ENCODE data around the gene PNPLA3. TPM values are rescaled to one million over a fixed set of nuclear protein-coding genes. Genes with fewer than 3 reads are reported as not detected.

The PNPLA3 gene
- polyA plus RNA-seq, 1 experiment: 4.8 TPM

DNA sequence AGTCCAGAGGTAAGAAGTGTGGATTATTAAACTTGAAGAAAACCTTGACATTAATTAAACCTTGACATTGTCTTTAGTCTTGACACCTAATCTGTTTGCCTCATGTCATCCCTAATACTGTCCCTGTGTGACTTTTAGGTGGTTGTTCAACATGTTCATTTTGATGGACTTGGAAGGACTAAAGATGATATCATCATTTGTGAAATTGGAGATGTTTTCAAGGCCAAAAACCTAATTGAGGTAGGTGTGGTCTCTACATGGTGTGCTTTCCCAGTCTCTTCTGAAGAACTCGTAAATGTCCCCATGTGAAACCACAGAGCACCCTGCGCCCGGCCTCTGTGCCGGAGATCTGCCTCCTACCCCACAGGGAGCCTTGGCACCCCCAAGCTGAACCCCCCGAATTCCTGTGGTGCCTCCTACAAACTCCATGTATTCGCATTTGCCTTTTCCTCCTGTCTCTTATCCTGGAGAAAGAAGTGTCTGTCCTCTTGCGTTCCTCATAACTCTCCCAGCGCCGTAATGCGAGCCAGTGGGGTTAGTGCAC, 40.8 kb downstream of the PNPLA3 start:
- H3K27me3 ChIP-seq (ENCODE audit: control insufficient read depth, insufficient read depth, low read length): no peaks in the 10 kb centered on the region
- peaks cover 18% of the 10 kb centered on the region for H3K36me3 ChIP-seq (ENCODE audit: control insufficient read depth, insufficient read depth, low read length)
- POLR2A ChIA-PET: no interaction called here
- DNase-seq (ENCODE audit: low read depth): no peak
- H3K4me3 ChIP-seq (ENCODE audit: low read depth, low read length): no peak overlapping the region
- CTCF ChIA-PET: interaction anchor here (1.5 kb wide), 1 partner anchor 18 kb away, joined by 4 read pairs; no protein-coding TSS in a partner anchor
- TF ChIP-seq, protein P1, sequence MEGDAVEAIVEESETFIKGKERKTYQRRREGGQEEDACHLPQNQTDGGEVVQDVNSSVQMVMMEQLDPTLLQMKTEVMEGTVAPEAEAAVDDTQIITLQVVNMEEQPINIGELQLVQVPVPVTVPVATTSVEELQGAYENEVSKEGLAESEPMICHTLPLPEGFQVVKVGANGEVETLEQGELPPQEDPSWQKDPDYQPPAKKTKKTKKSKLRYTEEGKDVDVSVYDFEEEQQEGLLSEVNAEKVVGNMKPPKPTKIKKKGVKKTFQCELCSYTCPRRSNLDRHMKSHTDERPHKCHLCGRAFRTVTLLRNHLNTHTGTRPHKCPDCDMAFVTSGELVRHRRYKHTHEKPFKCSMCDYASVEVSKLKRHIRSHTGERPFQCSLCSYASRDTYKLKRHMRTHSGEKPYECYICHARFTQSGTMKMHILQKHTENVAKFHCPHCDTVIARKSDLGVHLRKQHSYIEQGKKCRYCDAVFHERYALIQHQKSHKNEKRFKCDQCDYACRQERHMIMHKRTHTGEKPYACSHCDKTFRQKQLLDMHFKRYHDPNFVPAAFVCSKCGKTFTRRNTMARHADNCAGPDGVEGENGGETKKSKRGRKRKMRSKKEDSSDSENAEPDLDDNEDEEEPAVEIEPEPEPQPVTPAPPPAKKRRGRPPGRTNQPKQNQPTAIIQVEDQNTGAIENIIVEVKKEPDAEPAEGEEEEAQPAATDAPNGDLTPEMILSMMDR (IDR thresholded peaks at IDR 0.05; ENCODE audit: insufficient read depth, low read depth, low read length): no peak

DNA sequence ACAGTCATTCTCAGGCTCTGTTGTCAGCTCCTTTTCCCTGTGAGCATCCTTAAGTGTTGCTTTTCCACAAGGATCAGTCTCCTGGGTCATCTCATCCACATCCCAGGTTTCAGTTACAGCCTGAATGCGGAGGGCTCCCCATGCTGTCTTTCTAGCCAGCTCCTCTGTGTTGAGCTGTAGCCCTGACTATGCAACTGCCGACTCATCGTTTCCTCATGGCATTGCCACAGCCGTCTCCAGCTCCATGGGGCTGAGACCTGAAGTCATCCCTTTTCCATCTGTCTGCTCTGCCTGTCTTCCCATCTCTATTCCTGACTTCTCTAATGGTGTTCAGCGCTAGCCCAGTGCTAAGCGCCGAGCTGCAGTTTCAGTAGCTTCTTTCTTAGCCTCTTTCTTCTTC, 43.5 kb downstream of the PNPLA3 start:
- H3K36me3 ChIP-seq (ENCODE audit: control insufficient read depth, insufficient read depth, low read length): peaks cover 21% of the 10 kb centered on the region
- H3K4me3 ChIP-seq (ENCODE audit: low read depth, low read length): no peak overlapping the region
- TF ChIP-seq, protein P1 (IDR thresholded peaks at IDR 0.05; ENCODE audit: insufficient read depth, low read depth, low read length): no peak
- CTCF ChIA-PET: interaction anchor here (0.8 to 1.1 kb wide), 2 partner anchors 21 to 82 kb away, joined by 3 read pairs; no protein-coding TSS in a partner anchor
- DNase-seq (ENCODE audit: low read depth): no peak
- no peaks in the 10 kb centered on the region for H3K27me3 ChIP-seq (ENCODE audit: control insufficient read depth, insufficient read depth, low read length)
- POLR2A ChIA-PET: no interaction called here

GRCh38 chr22:43968614-43969013, 45.0 kb downstream of the PNPLA3 start:
- ChIA-PET CTCF (no interaction called here), POLR2A (no interaction called here)
- H3K4me3 ChIP-seq (ENCODE audit: low read depth, low read length): no peak overlapping the region
- peaks cover 21% of the 10 kb centered on the region for H3K36me3 ChIP-seq (ENCODE audit: control insufficient read depth, insufficient read depth, low read length)
- H3K27me3 ChIP-seq (ENCODE audit: control insufficient read depth, insufficient read depth, low read length): no peaks in the 10 kb centered on the region
- no peak for DNase-seq (ENCODE audit: low read depth)
- TF ChIP-seq, protein P1 (IDR thresholded peaks at IDR 0.05; ENCODE audit: insufficient read depth, low read depth, low read length): no peak

DNA sequence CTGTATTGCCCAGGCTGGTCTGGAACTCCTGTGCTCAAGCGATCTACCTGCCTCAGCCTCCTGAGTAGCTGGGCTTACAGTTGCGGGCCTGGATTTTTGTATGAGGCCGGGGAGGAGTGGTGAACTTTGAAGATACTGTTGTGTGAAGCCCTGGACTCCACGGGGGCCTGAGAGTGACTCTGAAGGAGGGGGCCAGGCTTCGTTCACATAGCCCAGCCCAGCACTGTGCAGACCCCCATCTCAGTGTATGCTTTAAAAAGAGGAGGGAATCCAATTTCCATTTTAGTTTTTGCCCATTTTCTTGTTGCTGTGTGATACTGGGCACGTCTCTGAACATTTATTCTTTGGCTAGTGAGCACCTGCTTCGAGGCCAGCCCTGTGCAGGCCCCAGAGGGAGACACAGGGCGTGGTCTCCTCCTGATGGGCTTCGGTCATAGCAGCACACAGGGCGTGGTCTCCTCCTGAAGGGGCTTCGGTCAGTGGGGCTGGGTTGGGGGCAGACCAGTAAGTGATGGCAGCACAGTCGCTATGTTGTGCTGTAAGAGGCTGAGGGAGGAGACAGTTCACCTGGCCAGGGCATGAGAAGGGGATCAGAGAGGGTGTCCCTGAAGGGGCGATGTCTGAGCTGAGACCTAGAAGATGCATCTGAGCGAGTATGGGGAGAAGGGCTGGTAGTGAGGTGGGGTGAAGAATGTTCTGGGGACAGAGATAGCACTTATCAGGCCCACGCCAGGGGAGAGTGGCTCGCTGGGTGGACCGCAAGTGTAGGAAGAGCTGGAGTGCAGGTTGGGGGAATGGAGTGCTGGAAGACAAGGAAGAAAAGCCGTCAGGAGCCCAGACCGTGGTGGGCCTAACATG, 45.6 kb downstream of the PNPLA3 start:
- Histone ChIP-seq H3K36me3 (ENCODE audit: control insufficient read depth, insufficient read depth, low read length) (peaks cover 24% of the 10 kb centered on the region), H3K4me3 (ENCODE audit: low read depth, low read length) (no peak overlapping the region), H3K27me3 (ENCODE audit: control insufficient read depth, insufficient read depth, low read length) (no peaks in the 10 kb centered on the region)
- POLR2A ChIA-PET: no interaction called here
- TF ChIP-seq, protein P1 (IDR thresholded peaks at IDR 0.05; ENCODE audit: insufficient read depth, low read depth, low read length): no peak
- CTCF ChIA-PET: no interaction called here
- DNase-seq (ENCODE audit: low read depth): no peak

DNA sequence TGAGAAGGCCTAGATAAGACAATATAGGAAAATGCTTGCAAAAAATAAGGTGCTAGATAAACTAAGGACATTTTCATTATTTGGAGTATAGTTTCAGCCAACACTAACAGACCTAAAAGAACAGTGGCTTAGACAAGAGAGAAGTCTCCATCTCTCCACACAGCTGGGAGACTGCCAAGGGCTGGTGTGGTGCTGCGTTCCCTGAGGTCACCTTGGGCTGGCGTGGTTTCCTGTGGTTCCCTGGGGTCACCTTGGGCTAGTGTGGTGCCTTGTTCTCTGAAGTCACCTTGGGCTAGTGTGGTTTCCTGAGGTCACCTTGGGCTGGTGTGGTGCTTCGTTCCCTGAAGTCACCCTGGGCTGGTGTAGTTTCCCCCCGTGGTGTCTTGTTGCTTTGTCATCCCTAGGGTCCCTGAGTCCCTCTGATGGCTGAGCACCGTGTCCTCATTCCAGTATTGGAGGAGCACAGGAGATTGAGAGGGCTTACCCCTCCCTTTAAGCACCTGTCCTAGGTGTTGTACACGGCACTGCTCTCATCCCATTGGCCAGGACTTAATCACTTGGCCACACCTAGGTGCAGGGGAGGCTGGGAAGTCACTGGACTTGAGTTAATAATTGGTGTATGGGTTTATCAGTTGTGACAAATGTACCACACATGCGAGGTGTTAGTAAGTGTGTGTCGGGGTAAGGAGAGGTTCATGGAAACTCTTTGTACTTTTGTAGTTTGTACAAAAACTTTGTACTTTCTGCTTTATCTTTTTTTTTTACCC, 46.6 kb downstream of the PNPLA3 start:
- TF ChIP-seq, protein P1 (IDR thresholded peaks at IDR 0.05; ENCODE audit: insufficient read depth, low read depth, low read length): no peak
- POLR2A ChIA-PET: no interaction called here

More for the DNA sequence above, 46.6 kb downstream of the PNPLA3 start:
- CTCF ChIA-PET: no interaction called here
- H3K4me3 ChIP-seq (ENCODE audit: low read depth, low read length): no peak overlapping the region
- H3K36me3 ChIP-seq (ENCODE audit: control insufficient read depth, insufficient read depth, low read length): peaks cover 25% of the 10 kb centered on the region
- DNase-seq (ENCODE audit: low read depth): no peak
- H3K27me3 ChIP-seq (ENCODE audit: control insufficient read depth, insufficient read depth, low read length): no peaks in the 10 kb centered on the region

Measured in BJ (cell line).